Jurkat, Clone E6-1 (cell line): ENCODE results near the gene POR.
"Not testable (repeated sequence)": the region's sequence is repeated elsewhere in the genome, so short reads cannot be mapped to it uniquely, and the experiment has no call there.

Experiments
- DNase-seq: peaks from one replicate; pipeline ENCODE4 v3.0.0-alpha.2; 2011; ENCODE audit warnings: low read depth, low spot score
- H3K4me3 ChIP-seq: 2 replicates; pipeline ENCODE4 v1.5.1; 2011; ENCODE audit warnings: mild to moderate bottlenecking, low read length, control low read depth, moderate library complexity

The POR gene

DNA sequence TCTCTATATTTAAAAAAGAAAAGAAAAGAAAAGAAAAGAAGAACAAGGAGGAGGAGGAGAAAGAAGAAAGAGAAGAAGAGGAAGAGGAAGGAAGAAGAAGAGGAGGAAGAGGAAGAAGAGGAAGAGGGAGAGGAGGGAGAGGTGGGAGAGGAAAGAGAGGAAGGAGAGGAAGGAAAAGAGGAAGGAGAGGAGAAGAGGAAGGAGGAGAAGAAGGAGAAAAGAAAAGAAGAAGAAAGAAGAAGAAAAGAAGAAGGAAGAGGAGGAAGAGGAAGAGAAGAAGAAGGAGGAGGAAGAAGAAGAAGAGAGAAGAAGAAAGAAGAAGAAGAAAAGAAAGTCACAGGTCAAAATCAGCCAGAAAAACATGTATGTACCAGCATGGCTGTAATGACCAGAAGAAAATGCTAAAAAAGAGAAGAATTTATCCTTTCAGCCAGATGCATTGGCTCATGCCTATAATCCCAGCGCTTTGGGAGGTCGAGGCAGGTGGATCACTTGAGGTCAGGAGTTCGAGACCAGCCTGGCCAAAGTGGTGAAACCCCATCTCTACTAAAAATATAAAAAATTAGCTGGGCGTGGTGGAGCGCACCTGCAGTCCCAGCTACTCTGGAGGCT, 5.3 kb upstream of the POR start:
- no peak overlapping the region for H3K4me3 ChIP-seq
- DNase-seq = no peak

DNA sequence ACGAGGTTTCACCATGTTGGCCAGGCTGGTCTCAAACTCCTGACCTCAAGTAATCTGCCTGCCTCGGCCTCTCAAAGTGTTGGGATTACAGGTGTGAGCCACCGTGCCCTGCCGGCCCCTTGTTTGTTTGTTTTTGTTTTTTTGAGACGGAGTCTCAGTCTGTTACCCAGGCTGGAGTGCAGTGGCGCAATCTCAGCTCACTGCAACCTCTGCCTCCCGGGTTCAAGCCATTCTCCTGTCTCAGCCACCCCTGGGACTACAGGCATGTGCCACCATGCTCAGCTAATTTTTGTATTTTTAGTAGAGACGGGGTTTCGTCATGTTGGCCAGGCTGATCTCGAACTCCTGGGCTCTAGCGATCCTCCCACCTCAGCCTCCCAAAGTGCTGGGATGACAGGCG, 3.8 kb upstream of the POR start:
- H3K4me3 ChIP-seq = not testable (repeated sequence)

DNA sequence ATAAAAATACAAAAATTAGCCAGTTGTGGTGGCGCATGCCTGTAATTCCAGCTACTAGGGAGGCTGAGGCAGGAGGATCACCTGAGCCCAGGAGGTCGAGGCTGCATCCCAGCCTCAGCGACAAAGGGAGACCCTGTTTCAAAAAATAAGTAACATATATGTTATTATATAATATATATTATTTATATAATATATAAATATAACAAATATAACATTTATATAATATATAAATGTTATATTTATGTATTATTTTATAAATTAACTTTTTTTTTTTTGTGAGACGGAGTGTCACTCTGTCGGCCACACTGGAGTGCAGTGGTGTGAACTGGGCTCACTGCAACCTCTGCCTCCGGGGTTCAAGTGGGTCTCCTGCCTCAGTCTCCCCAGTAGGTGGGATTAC, 1.5 kb upstream of the POR start:
- DNase-seq = no peak
- no peak overlapping the region for H3K4me3 ChIP-seq

More for the DNA sequence above, 3.8 kb upstream of the POR start:
- not testable (repeated sequence) for DNase-seq

DNA sequence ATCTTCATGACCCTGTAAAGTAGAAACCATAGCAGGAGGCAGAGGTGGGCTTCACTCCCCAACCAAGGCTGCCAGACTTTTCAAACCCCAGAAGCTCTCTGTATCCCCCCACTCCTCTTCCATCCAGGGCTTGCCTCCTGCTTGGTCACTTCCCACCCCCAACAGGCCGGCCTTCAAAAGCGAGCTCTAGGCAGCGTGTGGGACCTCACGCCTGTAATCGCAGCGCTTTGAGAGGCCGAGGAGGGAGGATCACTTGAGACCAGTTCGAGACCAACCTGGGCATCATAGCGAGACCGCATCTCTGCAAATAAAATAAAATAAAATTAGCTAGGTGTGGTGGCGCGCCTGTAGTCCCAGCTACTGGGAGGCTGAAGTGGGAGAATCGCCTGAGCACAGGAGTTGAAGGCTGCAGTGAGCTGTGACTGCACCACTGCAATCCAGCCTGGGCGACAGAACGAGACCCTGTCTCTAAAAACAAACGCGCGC, 743 bp upstream of the POR start:
- peak overlapping the region; percentile 76 for H3K4me3 ChIP-seq
- no peak for DNase-seq

DNA sequence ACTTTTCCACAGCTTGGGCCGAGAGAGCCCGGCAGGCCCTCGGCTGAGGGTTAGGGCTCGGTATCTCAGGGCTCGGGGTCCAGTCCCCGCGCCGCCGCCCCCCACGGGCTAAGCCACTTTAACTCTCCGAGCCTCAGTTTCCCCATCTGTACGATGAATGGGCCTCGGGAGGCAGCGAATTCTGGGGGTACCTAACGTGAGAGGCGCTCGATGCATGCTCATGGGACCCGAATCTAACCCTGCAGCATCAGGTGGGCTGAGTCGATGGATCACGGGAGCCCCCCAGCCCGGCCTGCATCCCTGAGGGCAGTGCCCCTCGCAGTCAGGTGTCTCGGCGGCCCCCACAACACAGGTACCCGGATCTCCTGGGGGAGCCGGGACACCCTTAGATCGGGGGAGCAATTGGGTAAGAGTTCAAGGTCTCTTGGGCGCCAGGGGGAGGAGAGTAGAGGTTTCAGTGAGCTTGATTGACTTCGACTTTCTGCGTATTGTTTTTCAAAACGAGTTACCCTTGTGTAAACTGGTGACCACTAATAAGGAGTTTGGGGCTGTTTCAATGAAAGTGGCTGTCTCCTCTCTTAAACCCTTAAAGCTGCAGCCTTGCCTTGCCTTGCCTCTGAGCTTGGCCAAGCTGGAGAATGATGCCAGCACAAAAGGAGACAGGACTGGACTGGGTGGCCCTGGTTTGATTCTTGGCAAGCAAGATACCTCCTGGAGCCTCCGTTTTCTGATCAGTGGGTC, 631 bp downstream of the POR start:
- peak overlapping the region; percentile 75 for H3K4me3 ChIP-seq
- DNase-seq = no peak

DNA sequence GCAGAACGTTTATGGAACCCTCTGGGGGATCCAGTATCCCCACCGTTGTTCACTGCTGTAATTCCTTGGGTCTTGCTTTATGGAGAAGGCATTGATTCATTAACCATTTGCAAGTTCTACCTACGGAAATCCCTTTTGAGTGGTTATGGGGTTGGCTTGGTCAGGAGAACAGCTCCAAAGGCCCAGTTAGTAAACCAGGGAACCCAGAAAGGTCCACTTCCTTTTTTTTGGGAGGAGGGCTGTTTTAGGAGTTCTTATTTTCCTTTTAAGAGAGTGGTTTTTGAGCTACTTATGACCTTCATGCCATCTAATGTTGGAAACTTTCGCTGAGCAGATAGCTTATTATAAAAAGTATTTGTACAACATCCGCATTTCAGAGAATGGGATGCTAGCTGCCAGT, 1.3 kb downstream of the POR start:
- H3K4me3 ChIP-seq = peak overlapping the region; percentile 75; the same call in 1 of the 2 replicates
- DNase-seq = no peak

DNA sequence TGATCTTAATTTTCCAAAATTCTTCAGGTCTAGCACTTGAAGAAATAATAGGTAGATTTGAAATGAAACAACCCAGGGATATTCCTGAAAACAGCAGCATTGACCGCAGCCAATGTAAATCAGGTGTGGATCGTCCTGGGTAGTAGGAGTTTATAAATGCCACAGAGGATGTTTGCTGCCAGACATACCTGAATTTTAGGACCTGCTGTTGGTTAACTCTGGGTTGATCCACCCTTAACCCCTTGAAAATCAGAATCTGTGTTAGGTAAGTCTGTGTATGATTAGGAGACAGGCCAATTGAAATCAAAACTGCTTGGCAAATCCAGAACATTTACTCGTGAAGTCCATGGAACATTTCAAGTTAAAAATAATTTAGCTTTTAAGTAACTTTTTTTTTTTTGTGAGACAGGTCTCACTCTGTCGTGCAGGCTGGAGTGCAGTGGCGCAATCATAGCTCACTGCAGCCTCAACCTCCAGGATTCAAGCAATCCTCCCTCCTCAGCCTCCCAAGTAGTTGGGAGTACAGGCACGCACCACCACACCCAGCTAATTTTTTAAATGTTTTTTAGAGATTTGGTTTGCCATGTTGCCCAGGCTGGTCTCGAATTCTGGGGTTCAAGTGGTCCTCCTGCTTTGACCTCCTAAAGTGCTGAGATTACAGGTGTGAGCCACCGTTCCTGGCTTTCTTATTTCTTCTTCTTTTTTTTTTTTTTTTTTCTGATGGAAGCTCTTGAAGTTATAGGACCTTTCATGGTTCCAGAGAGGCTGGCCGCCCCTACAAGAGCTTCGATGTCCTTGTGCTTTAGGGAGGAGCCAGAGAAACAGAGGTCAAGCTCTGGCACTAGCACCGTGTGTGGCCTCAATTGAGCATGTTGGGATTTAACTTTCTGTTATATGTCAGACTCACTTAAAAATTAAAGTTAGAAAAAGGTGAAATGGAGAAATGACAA, 2.0 kb downstream of the POR start:
- no peak overlapping the region for H3K4me3 ChIP-seq
- DNase-seq = no peak

DNA sequence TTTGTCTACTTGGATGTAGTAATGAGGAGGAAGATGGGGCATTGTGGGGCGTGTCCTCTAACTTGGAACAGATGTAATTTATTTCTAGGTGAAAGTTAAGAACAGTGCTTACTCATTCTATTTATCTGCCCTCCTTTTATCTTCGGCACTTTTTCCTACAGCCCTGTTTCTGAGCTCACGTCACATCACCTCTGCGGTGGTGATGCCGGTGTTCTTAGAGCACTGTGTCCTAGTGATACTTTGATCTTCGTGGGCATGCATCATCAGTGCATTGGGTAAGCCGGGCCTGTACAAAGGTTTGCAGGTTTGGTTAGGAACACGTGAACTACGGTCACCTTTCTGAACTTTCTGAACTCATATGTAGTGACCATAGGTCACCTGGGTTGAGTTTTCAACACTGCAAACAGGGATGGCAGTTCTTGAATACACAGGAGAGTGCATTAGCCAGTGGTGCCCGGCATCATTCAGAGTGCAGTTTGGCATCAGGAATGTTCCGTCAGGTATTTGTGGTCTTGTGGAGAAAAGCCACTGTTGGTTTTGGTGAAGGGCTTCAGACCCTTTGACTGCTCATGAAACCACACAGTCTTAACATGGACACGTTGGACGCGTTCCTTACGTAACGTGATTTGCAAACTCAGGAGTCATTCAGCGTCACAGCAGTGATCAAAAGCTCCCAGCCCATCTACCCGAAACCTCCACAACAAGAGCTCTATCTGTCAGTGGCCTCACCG, 5.6 kb downstream of the POR start:
- no peak for DNase-seq
- H3K4me3 ChIP-seq = no peak overlapping the region

DNA sequence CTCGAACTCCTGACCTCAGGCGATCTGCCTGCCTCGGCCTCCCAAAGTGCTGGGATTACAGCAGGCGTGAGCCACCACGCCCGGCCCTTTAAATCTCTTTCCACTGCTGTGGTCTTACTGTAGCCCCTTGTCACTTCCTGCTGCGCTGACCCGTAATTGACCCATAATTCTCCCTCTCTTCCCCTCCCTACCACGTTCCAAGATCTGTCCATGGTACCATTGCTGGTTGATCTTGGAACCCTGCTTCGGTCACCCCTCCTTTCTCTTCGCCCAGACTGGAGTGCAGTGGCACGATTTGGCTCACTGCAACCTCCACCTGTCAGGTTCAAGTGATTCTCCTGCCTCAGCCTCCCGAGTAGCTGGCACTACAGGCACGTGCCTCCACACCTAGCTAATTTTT, 6.5 kb downstream of the POR start:
- H3K4me3 ChIP-seq = no peak overlapping the region
- no peak for DNase-seq

DNA sequence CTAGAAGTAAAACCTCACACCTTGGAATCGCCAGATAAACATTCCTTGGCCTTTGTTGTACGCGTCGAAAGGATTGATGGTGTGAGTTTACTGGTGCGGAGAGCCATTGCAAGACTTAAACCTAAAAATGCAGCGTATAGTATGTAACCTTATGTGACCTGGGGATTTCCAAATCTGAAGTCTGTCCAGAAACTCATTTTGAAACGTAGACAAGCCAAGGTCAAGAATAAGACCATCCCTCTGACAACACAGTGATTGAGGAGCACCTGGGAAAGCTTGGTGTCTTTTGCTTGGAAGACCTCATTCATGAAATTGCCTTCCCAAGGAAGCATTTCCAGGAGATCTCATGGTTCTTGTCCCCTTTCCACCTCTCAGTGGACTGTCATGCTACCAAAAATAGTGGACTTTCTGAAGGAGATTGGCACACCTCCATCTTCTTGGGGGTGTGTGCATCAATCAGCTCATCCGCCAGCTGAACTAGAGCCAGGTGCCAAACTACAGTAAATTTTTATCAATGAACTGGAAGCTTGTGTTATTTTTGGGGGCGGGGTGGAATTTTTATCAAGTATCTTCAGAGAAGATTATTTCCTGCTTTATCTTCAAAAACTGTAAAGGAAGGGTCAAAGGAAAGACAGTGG, 8.1 kb downstream of the POR start:
- H3K4me3 ChIP-seq = no peak overlapping the region
- no peak for DNase-seq

DNA sequence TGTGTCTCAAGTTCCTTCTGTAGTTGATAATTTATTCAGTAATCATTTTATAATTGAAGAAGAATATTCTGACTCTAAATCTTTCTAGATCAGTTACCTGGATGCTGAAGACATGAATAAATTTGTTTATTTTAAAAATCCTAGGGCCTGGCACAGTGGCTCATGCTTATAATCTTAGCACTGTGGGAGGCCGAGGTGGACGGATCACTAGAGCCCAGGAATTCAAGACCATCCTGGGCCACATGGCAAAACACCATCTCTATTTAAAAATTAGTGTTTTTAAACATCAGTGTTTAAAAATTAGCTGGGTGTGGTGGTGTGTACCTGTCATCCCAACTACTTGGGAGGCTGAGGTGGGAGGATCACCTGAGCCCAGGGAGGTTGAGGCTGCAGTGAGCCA, 9.3 kb downstream of the POR start:
- no peak for DNase-seq
- no peak overlapping the region for H3K4me3 ChIP-seq

DNA sequence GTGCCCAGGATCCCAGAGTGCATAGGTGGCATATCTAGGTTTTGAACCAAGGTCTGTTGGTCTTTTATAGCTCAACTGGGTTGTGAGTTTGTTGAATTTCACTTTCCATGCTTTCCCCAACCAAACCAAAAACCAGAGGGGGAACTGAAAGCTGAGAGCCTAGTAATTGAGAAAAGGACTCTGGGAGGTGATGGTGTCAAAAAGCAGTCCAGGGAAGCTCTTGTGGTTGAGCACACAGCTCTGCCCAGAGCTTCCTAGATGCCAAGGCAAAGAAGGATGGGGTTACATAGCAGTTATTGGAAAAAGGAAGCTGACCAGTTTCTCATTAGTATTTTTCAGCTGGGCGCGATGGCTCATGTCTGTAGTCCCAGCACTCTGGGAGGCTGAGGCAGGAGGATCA, 9.9 kb downstream of the POR start:
- H3K4me3 ChIP-seq = no peak overlapping the region
- no peak for DNase-seq

DNA sequence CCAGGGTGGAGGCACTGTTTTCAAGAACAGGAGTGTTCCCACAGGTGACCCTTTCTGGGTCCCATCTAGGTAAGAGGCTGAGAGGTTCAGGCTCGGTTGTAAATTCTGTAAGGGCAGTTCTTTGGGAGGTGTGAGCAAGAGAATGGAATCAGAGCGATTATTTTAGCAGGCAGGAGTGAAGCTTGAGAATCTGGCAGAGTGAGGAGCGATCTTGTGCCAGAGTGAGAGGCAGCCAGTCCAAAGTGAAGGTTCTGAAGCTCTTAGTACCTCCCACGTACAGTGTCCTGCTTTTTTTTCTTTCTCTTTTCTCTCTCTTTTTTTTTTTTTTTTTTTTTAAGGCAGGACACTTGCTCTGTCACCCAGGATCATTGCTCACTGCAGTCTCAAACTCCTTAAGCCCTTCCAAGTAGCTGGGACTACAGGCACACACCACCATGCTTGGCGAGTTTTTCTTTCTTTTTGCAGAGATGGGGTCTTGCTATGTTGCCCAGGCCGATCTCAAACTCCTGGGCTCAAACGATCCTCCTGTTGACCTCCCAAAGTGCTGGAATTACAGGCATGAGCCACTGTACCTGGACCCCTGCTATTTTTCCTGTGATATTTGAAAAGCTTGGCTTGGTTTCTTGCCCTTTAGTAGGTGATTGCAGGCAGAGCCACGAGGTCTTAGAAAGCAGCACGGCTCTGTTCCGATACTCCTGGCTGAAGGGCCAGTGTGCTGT, 10.9 kb downstream of the POR start:
- DNase-seq = no peak
- H3K4me3 ChIP-seq = no peak overlapping the region

DNA sequence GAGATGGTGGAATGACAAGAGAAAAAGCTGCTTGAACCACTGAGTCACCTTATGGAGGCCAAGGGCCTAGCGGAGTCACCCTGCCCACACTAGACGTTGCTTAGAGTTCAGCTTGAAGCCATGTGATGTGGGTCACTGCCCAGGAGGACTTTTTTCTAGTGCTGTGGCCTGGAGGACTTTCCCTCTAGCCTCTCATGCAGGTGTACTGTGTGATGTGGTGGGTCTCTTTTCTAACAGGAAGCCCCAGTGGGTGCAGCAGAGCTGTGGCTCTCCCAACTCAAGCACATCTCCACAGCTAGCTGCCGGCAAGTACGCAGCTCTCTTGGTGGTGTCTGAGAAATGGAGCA, 13.6 kb downstream of the POR start:
- peak; percentile 86 for DNase-seq
- H3K4me3 ChIP-seq = no peak overlapping the region

DNA sequence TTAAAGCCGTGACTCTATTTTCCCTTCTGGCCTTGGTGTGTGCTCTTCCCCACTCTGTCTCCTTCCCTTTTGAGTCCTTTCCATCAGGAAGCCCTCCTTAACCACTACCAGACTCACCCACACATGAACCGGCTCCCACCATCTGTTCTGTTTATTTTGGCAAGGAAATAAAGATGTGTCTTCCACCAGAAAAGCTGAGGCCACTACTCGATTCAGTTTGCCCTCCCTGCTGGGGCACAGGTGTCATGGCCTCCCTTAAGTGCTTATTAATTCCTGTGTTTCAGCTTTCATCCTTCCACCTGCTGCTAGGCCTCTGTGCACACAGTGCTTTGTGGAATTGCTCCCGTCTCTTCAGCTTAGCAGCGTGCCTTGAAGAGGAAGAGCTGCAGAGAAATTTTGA, 16.7 kb downstream of the POR start:
- DNase-seq = peak; percentile 48
- no peak overlapping the region for H3K4me3 ChIP-seq

DNA sequence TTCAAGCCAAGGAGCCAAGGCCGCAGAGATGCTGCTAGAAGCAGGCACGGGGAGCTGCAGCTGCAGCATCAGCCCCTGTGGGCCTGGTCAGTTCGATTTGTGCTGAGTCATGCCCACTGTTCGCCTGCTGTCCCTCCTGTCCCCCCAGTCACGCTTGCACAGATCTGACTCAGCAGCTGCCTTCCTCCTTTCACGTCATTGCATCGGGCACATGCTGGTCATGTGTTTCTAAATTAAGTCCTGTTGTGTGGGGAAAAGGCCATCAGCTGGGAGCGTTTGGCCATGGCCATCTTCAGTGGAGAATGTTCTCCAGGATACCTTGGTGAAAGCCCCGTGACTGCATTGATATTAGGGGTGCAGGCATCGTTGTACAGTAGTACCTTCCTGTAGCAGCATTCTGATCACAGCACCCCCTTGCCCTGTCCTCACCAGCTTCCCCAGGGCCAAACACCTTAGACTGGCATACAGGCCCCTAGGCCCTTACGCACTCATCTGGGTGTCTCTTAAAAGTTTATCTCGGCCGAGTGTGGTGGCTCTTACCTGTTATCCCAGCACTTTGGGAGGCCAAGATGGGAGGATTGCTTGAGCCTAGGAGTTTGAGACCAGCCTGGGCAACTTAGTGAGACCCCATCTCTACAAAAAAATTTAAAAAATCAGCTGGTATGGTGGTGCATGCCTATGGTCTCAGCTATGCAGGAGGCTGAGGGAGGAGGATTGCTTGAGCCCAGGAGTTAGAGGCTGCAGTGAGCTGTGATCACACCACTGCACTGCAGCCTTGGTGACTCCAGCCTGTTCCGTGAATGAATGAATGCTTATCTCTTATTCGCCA, 23.2 kb downstream of the POR start:
- no peak for DNase-seq
- no peak overlapping the region for H3K4me3 ChIP-seq

DNA sequence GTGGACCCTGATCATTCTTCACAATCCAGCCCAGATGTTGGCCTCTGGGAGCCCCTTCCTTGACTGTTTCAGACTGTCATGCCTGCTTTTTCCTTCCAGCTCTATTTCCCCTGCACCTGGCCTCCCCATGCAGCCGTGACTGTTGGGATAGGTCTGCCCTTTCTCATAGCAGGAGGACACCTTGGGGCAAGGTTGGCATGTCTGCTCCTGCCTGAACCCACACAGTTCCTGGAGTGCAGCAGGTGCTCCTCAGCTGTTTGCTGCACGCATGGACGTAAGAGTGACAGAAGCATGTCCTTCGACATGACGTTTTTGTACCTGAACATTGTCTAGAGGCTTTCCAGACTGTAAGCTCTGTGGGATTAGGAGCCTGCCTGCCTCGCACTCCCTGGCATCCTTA, 24.0 kb downstream of the POR start:
- H3K4me3 ChIP-seq = no peak overlapping the region
- no peak for DNase-seq
